H1 (cell line): ENCODE measurements around the gene MYL5. TPM values are rescaled to one million over a fixed set of nuclear protein-coding genes. Genes with fewer than 3 reads are reported as not detected.

Experiments
- CTCF ChIA-PET: fragments of 300-600 bp; sonication (Branson Sonifier 250); formaldehyde crosslinking; loops from one replicate; lab custom pipeline; 2021; ENCODE audit not compliant: partially characterized antibody; lab: Charles Lee
- POLR2A ChIA-PET: fragments of 300-600 bp; sonication (Branson Sonifier 250); formaldehyde crosslinking; loops from one replicate; lab custom pipeline; 2021; ENCODE audit warnings: inconsistent platforms; ENCODE audit not compliant: partially characterized antibody; lab: Charles Lee
- DNase-seq, 2 experiments: peaks; one replicate each; pipeline versions ENCODE4 v3.0.0 to v3.0.0-alpha.2; 2010 to 2022; ENCODE audit warnings: low spot score in 2 of 2, low read depth in 1 of 2, mixed read lengths in 1 of 2
- FAIRE-seq: peaks from 2 replicates; lab custom pipeline; 2011; peaks lifted over from hg19 to GRCh38; lab: Jason Lieb, UNC
- H2AFZ ChIP-seq: 2 replicates; pipeline ENCODE4 v1.8.1; 2012; ENCODE audit warnings: low read length, inconsistent platforms
- H2AK5ac ChIP-seq: 2 replicates; pipeline ENCODE4 v1.6.1; 2013; ENCODE audit warnings: low read depth, low read length
- H2BK120ac ChIP-seq: replicated peaks from 2 replicates; pipeline ENCODE3; 2013; ENCODE audit warnings: low read depth, low read length, inconsistent platforms
- H2BK12ac ChIP-seq: 2 replicates; pipeline ENCODE4 v1.6.1; 2013; ENCODE audit warnings: low read depth, low read length
- H2BK15ac ChIP-seq: 2 replicates; pipeline ENCODE4 v1.6.1; 2013; ENCODE audit warnings: low read length
- H2BK20ac ChIP-seq: 2 replicates; pipeline ENCODE4 v1.6.1; 2013; ENCODE audit warnings: low read length
- H2BK5ac ChIP-seq: 2 replicates; pipeline ENCODE4 v1.6.1; 2013; ENCODE audit warnings: low read depth, low read length
- H3K14ac ChIP-seq: 2 replicates; pipeline ENCODE4 v1.6.1; 2013; ENCODE audit warnings: inconsistent platforms; ENCODE audit not compliant: insufficient read length
- H3K18ac ChIP-seq: 2 replicates; pipeline ENCODE4 v1.6.1; 2013; ENCODE audit warnings: low read length; ENCODE audit errors: extremely low read depth
- H3K23ac ChIP-seq: 2 replicates; pipeline ENCODE4 v1.6.1; 2013; ENCODE audit warnings: inconsistent platforms; ENCODE audit not compliant: insufficient read length
- H3K23me2 ChIP-seq: 2 replicates; pipeline ENCODE4 v1.6.1; 2013; ENCODE audit warnings: low read depth, low read length
- H3K27ac ChIP-seq: 2 replicates; pipeline ENCODE4 v1.6.1; 2011; ENCODE audit warnings: low read depth, low read length, inconsistent platforms
- H3K27me3 ChIP-seq, 4 experiments: replicated peaks in 1 of 4; 1 replicate in 1 of 4; 2 replicates in 3 of 4; pipeline versions ENCODE4 v1.6.1 to v1.8.1; 2011 to 2013; ENCODE audit warnings: low read length in 3 of 4, mild to moderate bottlenecking in 3 of 4, inconsistent platforms in 2 of 4, mixed read lengths in 2 of 4, moderate library complexity in 1 of 4; ENCODE audit not compliant: control insufficient read depth in 3 of 4, insufficient read depth in 3 of 4; ENCODE audit errors: extremely low read depth in 1 of 4
- H3K36me3 ChIP-seq, 4 experiments: 2 replicates each; pipeline versions ENCODE4 v1.6.1 to v1.8.1; 2011 to 2013; ENCODE audit warnings: mild to moderate bottlenecking in 4 of 4, low read length in 3 of 4, moderate library complexity in 2 of 4, control low read depth in 1 of 4, inconsistent platforms in 1 of 4; ENCODE audit not compliant: insufficient read depth in 4 of 4, control insufficient read depth in 2 of 4
- H3K4ac ChIP-seq: replicated peaks from 2 replicates; pipeline ENCODE3; 2013; ENCODE audit warnings: low read length, low read depth, mixed read lengths, inconsistent platforms; ENCODE audit not compliant: insufficient read length
- H3K4me1 ChIP-seq, 4 experiments: replicated peaks in 1 of 4; 1 replicate in 1 of 4; 2 replicates in 3 of 4; pipeline versions ENCODE4 v1.6.1 to v1.8.1; 2011 to 2013; ENCODE audit warnings: low read length in 3 of 4, inconsistent platforms in 2 of 4, mixed read lengths in 1 of 4; ENCODE audit not compliant: insufficient read depth in 4 of 4, control insufficient read depth in 3 of 4
- H3K4me2 ChIP-seq, 2 experiments: 2 replicates each; pipeline versions ENCODE4 v1.6.1 to v1.8.1; 2011 to 2013; ENCODE audit warnings: low read depth in 2 of 2, low read length in 2 of 2, control low read depth in 1 of 2, inconsistent platforms in 1 of 2, mild to moderate bottlenecking in 1 of 2; ENCODE audit not compliant: insufficient read depth in 1 of 2
- H3K4me3 ChIP-seq, 4 experiments: fragments of 200-600, 300-600 bp in 1 of 4; sonication (generic), shearing (Covaris generic), sonication (Bioruptor Twin) in 1 of 4; 2 replicates each; pipeline versions ENCODE4 v1.5.1 to v1.8.1; 2011 to 2016; ENCODE audit warnings: low read length in 4 of 4, low read depth in 3 of 4, control low read depth in 2 of 4, inconsistent platforms in 2 of 4, mild to moderate bottlenecking in 2 of 4, mixed read lengths in 1 of 4, moderate library complexity in 1 of 4; ENCODE audit not compliant: insufficient read depth in 2 of 4; ENCODE audit errors: extremely low read depth in 1 of 4
- H3K56ac ChIP-seq: replicated peaks from 2 replicates; pipeline ENCODE3; 2013; ENCODE audit warnings: low read depth, mild to moderate bottlenecking, mixed read lengths, low read length, inconsistent platforms; ENCODE audit not compliant: insufficient read length
- H3K79me1 ChIP-seq: 2 replicates; pipeline ENCODE4 v1.6.1; 2013; ENCODE audit warnings: low read depth, low read length, control low read depth
- H3K79me2 ChIP-seq, 2 experiments: 2 replicates each; pipeline versions ENCODE4 v1.6.1 to v1.8.1; 2012 to 2013; ENCODE audit warnings: low read length in 2 of 2, mild to moderate bottlenecking in 2 of 2, inconsistent platforms in 1 of 2; ENCODE audit not compliant: insufficient read depth in 2 of 2, control insufficient read depth in 1 of 2
- H3K9ac ChIP-seq, 4 experiments: replicated peaks in 1 of 4; 1 replicate in 1 of 4; 2 replicates in 3 of 4; pipeline versions ENCODE4 v1.6.1 to v1.8.1; 2011 to 2013; ENCODE audit warnings: low read depth in 3 of 4, low read length in 3 of 4, control low read depth in 2 of 4, mild to moderate bottlenecking in 2 of 4, moderate library complexity in 2 of 4, inconsistent platforms in 1 of 4; ENCODE audit errors: extremely low read depth in 1 of 4
- H3K9me3 ChIP-seq, 2 experiments: 2 replicates each; pipeline versions ENCODE4 v1.6.1 to v1.8.1; 2012 to 2013; ENCODE audit warnings: mild to moderate bottlenecking in 2 of 2, moderate library complexity in 2 of 2, control low read depth in 1 of 2, inconsistent platforms in 1 of 2, low read depth in 1 of 2, low read length in 1 of 2, mixed read lengths in 1 of 2; ENCODE audit not compliant: insufficient read depth in 2 of 2
- H4K20me1 ChIP-seq, 2 experiments: replicated peaks in 1 of 2; 2 replicates each; pipeline versions ENCODE3 to v1.8.1; 2011 to 2013; ENCODE audit warnings: inconsistent platforms in 2 of 2, low read length in 2 of 2, mild to moderate bottlenecking in 1 of 2; ENCODE audit not compliant: insufficient read depth in 2 of 2, control insufficient read depth in 1 of 2
- H4K5ac ChIP-seq: 2 replicates; pipeline ENCODE4 v1.6.1; 2013; ENCODE audit warnings: low read length, low read depth, mixed read lengths, inconsistent platforms; ENCODE audit not compliant: insufficient read length
- H4K8ac ChIP-seq: 2 replicates; pipeline ENCODE4 v1.8.0; 2013; ENCODE audit warnings: mild to moderate bottlenecking, moderate library complexity, low read length, inconsistent platforms; ENCODE audit not compliant: insufficient read depth; ENCODE audit errors: extremely low read depth
- H4K91ac ChIP-seq: replicated peaks from 2 replicates; pipeline ENCODE3; 2013; ENCODE audit warnings: low read length, mixed read lengths, inconsistent platforms; ENCODE audit not compliant: insufficient read length
- MAFK ChIP-seq: IDR thresholded peaks from 2 replicates; pipeline ENCODE4 v1.6.1; 2012; ENCODE audit warnings: low read depth, mild to moderate bottlenecking, improper control_type of control experiment, low read length
- NANOG ChIP-seq: IDR thresholded peaks from 2 replicates; pipeline ENCODE4 v1.6.1; 2011; ENCODE audit warnings: low read length, low read depth, mild to moderate bottlenecking, inconsistent platforms; ENCODE audit not compliant: insufficient read depth, poor library complexity, severe bottlenecking
- SIRT6 ChIP-seq: IDR thresholded peaks from one replicate; pipeline ENCODE4 v1.7.1; 2012; ENCODE audit warnings: low read length, inconsistent platforms
- WGBS, 2 experiments: shearing (Covaris generic) in 1 of 2; methylation state at CpG; one replicate each; pipeline versions ENCODE4 v1.1.6 to v1.1.7; 2013 to 2015; ENCODE audit warnings: low lambda C conversion rate in 2 of 2, mixed read lengths in 2 of 2, inconsistent platforms in 1 of 2, low coverage in 1 of 2, missing lambda C conversion rate in 1 of 2; ENCODE audit not compliant: insufficient replicate concordance in 2 of 2, insufficient coverage in 1 of 2, insufficient read length in 1 of 2; ENCODE audit errors: extremely low coverage in 1 of 2, missing lambda C conversion rate in 1 of 2; 5-methylcytosine and 5-hydroxymethylcytosine counted together
- polyA plus RNA-seq, 7 experiments: library from polyadenylated mRNA; depleted of rRNA in 3 of 7; stranded (reverse) in 5 of 7; unstranded in 2 of 7; fragments of >200 nt in 5 of 7; fragments of 200-250 nt in 2 of 7; gene quantifications; 1 replicate in 5 of 7; 2 replicates in 1 of 7; 4 replicates in 1 of 7; pipeline versions ENCODE4 v1.2.1 to v1.2.3, GENCODE V29; 2011 to 2013; ENCODE audit warnings: missing spikeins in 2 of 7, mixed read lengths in 2 of 7
- total RNA-seq: library from RNA; stranded (reverse); fragmentation: NEBNext Ultra II Directional; extraction: Animal tissue kit (Norgen Biotek cat#: 25700); gene quantifications from 2 replicates; pipeline ENCODE4 v1.2.1, GENCODE V29; 2021

MYL5 gene
- total and polyA plus RNA-seq, 2 of the 8 experiments (the other 6 are each of a cell fraction or from before 2014, with no cell fraction given), result 5.7 to 6.8 TPM

- WGBS, 2 experiments, result 87% methylated on average over 20 of the region's 24 CpGs; no CpG with 5 or more reads in 1 of the 2 experiments
- Histone ChIP-seq H4K91ac (no peak overlapping the region), H2AFZ (no peak overlapping the region), H2BK20ac (no peak overlapping the region), H3K27me3 (peaks cover 0 to 11% (median 0%) of the 10 kb centered on the region in 4 experiments; a peak in 2 of 7 replicates), H3K27ac (no peak overlapping the region), H2AK5ac (no peak overlapping the region), H3K14ac (no peak overlapping the region), H3K4me3 (no peak overlapping the region), H4K5ac (no peak overlapping the region), H3K18ac (no peak overlapping the region), H3K9me3 (no peaks in the 10 kb centered on the region), H2BK15ac (no peak overlapping the region), H4K20me1 (peaks cover 0 to 2% of the 10 kb centered on the region in 2 experiments), H3K79me2 (no peaks in the 10 kb centered on the region), H3K4ac (no peak overlapping the region), H3K36me3 (no peaks in the 10 kb centered on the region), H3K4me1 (peaks cover 0 to 5% (median 0%) of the 10 kb centered on the region in 4 experiments; a peak in 1 of 7 replicates), H3K9ac (no peak overlapping the region), H2BK5ac (no peak overlapping the region), H4K8ac (no peak overlapping the region), H3K4me2 (no peak overlapping the region), H2BK12ac (no peak overlapping the region), H3K23me2 (no peaks in the 10 kb centered on the region), H3K23ac (no peak overlapping the region), H3K79me1 (no peaks in the 10 kb centered on the region), H3K56ac (no peak overlapping the region), H2BK120ac (no peak overlapping the region)
- FAIRE-seq (no peak), DNase-seq (no peak)
- ChIA-PET CTCF (interaction anchor here (0.7 to 2.5 kb wide), 5 partner anchors 10 to 64 kb away, joined by 3 to 6 read pairs (median 3); partner anchors contain the start of gene PDE6B), POLR2A (interaction anchor here (0.9 to 3.1 kb wide), 5 partner anchors 11 to 31 kb away, joined by 3 to 11 read pairs (median 4); partner anchors contain the start of gene PDE6B)
- TF ChIP-seq SIRT6 (no peak), NANOG (no peak), MAFK (no peak)
Observed at GRCh38 chr4:651884-652642, 22.3 kb upstream of the MYL5 start.
